Panc1 (cell line): ENCODE results near the gene RBPMS2. TPM values are rescaled to one million over a fixed set of nuclear protein-coding genes. Genes with fewer than 3 reads are reported as not detected.

Experiments used
- ATAC-seq: fragments of 200-7000 bp; cut with Tn5 transposase; 2 replicates; pipeline ENCODE4 v1.9.1; 2020; ENCODE audit warnings: mild to moderate bottlenecking, moderate library complexity
- BruUV-seq: library from RNA; stranded (reverse); fragments of 400-500 nt; replicated peaks from 2 replicates; lab custom pipeline; 2021; lab: Mats Ljungman, UMichigan
- CTCF ChIA-PET: fragments of 300-600 bp; sonication (Branson Sonifier 250); formaldehyde crosslinking; loops from one replicate; lab custom pipeline; 2022; ENCODE audit warnings: antibody characterized with exemption; lab: Charles Lee
- POLR2A ChIA-PET: fragments of 300-600 bp; sonication (Branson Sonifier 250); formaldehyde crosslinking; loops from one replicate; lab custom pipeline; 2022; ENCODE audit warnings: antibody characterized with exemption; lab: Charles Lee
- DNase-seq: peaks from one replicate; pipeline ENCODE4 v3.0.0-alpha.2; 2010; ENCODE audit warnings: low read depth, low spot score
- H3K27ac ChIP-seq: 2 replicates; pipeline ENCODE4 v1.5.1; 2011; ENCODE audit warnings: mild to moderate bottlenecking, low read length, inconsistent platforms
- H3K27me3 ChIP-seq: fragments of 200-500 bp; sonication (Bioruptor generic); 2 replicates; pipeline ENCODE4 v1.6.0; 2014; ENCODE audit warnings: low read length, inconsistent platforms; ENCODE audit not compliant: control insufficient read depth, insufficient read depth
- H3K36me3 ChIP-seq: fragments of 200-500 bp; sonication (Bioruptor generic); 2 replicates; pipeline ENCODE4 v1.5.1; 2014; ENCODE audit warnings: inconsistent platforms, mild to moderate bottlenecking, low read length, moderate library complexity; ENCODE audit not compliant: control insufficient read depth, insufficient read depth
- H3K4me1 ChIP-seq: 2 replicates; pipeline ENCODE4 v1.5.1; 2011; ENCODE audit warnings: inconsistent platforms, mild to moderate bottlenecking, low read length, moderate library complexity; ENCODE audit not compliant: control insufficient read depth, insufficient read depth
- H3K4me3 ChIP-seq, 2 experiments: 2 replicates each; pipeline ENCODE4 v1.5.1; 2011 to 2012; ENCODE audit warnings: low read depth in 2 of 2, low read length in 2 of 2, mild to moderate bottlenecking in 2 of 2, inconsistent platforms in 1 of 2, moderate library complexity in 1 of 2
- H3K9me3 ChIP-seq: fragments of 200-500 bp; sonication (Bioruptor generic); 2 replicates; pipeline ENCODE4 v1.5.1; 2014; ENCODE audit warnings: low read depth, mild to moderate bottlenecking, inconsistent platforms, low read length, moderate library complexity; ENCODE audit not compliant: control insufficient read depth, insufficient read depth
- CTCF ChIP-seq: fragments of 450-650 bp; IDR thresholded peaks from 2 replicates; pipeline ENCODE4 v1.5.1; 2017; ENCODE audit warnings: mild to moderate bottlenecking
- POLR2AphosphoS5 ChIP-seq: IDR thresholded peaks from 2 replicates; pipeline ENCODE4 v1.6.1; 2012; ENCODE audit warnings: mild to moderate bottlenecking, low read depth, low read length, moderate library complexity
- SIN3A ChIP-seq: IDR thresholded peaks from 2 replicates; pipeline ENCODE4 v1.6.1; 2012; ENCODE audit warnings: low read depth, mild to moderate bottlenecking, low read length, moderate library complexity, borderline replicate concordance; ENCODE audit not compliant: insufficient read depth
- TCF7L2 ChIP-seq: IDR thresholded peaks from 2 replicates; pipeline ENCODE4 v1.6.1; 2011; ENCODE audit warnings: mild to moderate bottlenecking, low read depth, low read length, inconsistent platforms
- in situ Hi-C: cut with HindIII; loops from 2 replicates; pipeline ENCODE4 v1.10.0; 2016; ENCODE audit warnings: low sequenced_read_pairs, low pct_unique_long_range_greater_than_20kb
- intact Hi-C: fragments of 100-400 bp; cut with micrococcal nuclease; formaldehyde crosslinking; loops from one replicate; pipeline ENCODE4 v1.10.0; 2022; ENCODE audit not compliant: unreplicated experiment
- total RNA-seq: library from RNA; stranded (reverse); gene quantifications from one replicate; pipeline ENCODE4 v1.2.1, GENCODE V29; 2021; ENCODE audit not compliant: unreplicated experiment
- TF ChIP-seq, protein P1 (sequence below), 2 experiments: IDR thresholded peaks; 2 replicates each; pipeline ENCODE4 v1.6.1; 2011 to 2012; ENCODE audit warnings: low read depth in 2 of 2, control low read depth in 1 of 2, low read length in 1 of 2, mild to moderate bottlenecking in 1 of 2, moderate library complexity in 1 of 2; ENCODE audit not compliant: insufficient read depth in 1 of 2

Gene RBPMS2
- total RNA-seq, 1 experiment from 2014 or later, result 33.7 TPM

DNA sequence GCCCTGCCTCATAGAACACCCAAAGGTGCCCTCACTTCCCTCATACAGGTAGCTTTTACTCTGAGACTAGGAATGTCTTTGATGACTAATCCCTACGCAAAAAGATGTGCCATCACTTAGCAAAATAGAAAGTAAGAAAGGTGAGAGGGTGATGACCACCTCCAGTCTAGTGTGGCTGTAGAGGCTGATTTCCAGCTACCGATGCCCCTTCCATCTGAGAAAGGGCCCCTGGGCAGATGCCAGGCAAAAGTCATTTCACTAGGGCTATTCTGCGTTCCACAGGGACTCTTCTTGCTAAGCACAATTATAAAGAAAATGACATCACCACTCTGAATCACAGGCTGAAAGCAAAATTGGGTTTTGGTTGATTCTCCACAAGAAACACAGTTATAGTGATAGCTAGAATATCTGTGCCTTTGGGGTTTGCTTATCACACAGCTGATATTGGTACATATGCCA, 77.4 kb downstream of the RBPMS2 start:
- Histone ChIP-seq H3K27ac (no peak overlapping the region), H3K4me3 (no peak overlapping the region), H3K27me3 (no peaks in the 10 kb centered on the region), H3K36me3 (peaks cover 4% of the 10 kb centered on the region; the same call in 1 of the 2 replicates), H3K9me3 (no peaks in the 10 kb centered on the region), H3K4me1 (peaks cover 47% of the 10 kb centered on the region)
- DNase-seq, result no peak
- POLR2A ChIA-PET, result no interaction called here
- no peak for ATAC-seq
- TF ChIP-seq SIN3A (no peak), POLR2AphosphoS5 (no peak), CTCF (no peak), TCF7L2 (no peak)
- TF ChIP-seq, protein P1, sequence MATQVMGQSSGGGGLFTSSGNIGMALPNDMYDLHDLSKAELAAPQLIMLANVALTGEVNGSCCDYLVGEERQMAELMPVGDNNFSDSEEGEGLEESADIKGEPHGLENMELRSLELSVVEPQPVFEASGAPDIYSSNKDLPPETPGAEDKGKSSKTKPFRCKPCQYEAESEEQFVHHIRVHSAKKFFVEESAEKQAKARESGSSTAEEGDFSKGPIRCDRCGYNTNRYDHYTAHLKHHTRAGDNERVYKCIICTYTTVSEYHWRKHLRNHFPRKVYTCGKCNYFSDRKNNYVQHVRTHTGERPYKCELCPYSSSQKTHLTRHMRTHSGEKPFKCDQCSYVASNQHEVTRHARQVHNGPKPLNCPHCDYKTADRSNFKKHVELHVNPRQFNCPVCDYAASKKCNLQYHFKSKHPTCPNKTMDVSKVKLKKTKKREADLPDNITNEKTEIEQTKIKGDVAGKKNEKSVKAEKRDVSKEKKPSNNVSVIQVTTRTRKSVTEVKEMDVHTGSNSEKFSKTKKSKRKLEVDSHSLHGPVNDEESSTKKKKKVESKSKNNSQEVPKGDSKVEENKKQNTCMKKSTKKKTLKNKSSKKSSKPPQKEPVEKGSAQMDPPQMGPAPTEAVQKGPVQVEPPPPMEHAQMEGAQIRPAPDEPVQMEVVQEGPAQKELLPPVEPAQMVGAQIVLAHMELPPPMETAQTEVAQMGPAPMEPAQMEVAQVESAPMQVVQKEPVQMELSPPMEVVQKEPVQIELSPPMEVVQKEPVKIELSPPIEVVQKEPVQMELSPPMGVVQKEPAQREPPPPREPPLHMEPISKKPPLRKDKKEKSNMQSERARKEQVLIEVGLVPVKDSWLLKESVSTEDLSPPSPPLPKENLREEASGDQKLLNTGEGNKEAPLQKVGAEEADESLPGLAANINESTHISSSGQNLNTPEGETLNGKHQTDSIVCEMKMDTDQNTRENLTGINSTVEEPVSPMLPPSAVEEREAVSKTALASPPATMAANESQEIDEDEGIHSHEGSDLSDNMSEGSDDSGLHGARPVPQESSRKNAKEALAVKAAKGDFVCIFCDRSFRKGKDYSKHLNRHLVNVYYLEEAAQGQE (IDR thresholded peaks at IDR 0.05; ENCODE audit: insufficient read depth in 1 of 2, low read depth in 2 of 2, low read length in 1 of 2), result no peak
- intact Hi-C loops, result no loop called here
- CTCF ChIA-PET, result no interaction called here
- in situ Hi-C loops, result no loop called here
- no TSS peak for BruUV-seq

DNA sequence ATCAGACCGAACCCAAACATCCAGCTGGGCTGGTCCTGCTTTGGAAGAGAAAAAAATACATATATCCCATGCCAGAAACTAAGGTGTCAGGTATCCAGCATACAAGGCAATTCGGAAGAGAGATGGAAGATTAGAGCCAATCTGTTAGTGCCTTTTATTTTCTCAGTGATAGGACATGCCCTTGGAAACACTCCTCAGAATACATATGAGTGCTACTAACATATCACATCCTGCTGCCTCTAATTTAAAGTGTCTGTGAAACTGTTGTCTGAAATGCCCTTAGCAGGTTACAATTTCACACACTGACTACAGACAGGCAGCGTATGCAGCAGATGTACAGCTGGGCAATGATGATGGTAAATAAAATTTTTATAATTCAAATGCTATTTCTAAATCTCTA, 78.9 kb downstream of the RBPMS2 start:
- ChIA-PET POLR2A (interaction anchor here (0.6 kb wide), 1 partner anchor 280 kb away, joined by 7 read pairs; no protein-coding TSS in a partner anchor), CTCF (interaction anchor here (0.6 to 0.9 kb wide), 3 partner anchors 31 to 306 kb away, joined by 3 read pairs; no protein-coding TSS in a partner anchor)
- in situ Hi-C loops (no loop called here), intact Hi-C loops (no loop called here)
- DNase-seq (no peak), ATAC-seq (no peak)
- H3K27me3 ChIP-seq, result no peaks in the 10 kb centered on the region
- peaks cover 4% of the 10 kb centered on the region; the same call in 1 of the 2 replicates for H3K36me3 ChIP-seq
- H3K9me3 ChIP-seq, result no peaks in the 10 kb centered on the region
- BruUV-seq, result no TSS peak
- peaks cover 41% of the 10 kb centered on the region for H3K4me1 ChIP-seq
- no peak for TF ChIP-seq POLR2AphosphoS5
- no peak for TF ChIP-seq CTCF
- no peak for TF ChIP-seq SIN3A
- TF ChIP-seq, protein P1 (IDR thresholded peaks at IDR 0.05; ENCODE audit: insufficient read depth in 1 of 2, low read depth in 2 of 2, low read length in 1 of 2), result no peak
- TF ChIP-seq TCF7L2, result no peak
- no peak overlapping the region for H3K27ac ChIP-seq
- no peak overlapping the region for H3K4me3 ChIP-seq
